GM19238 (cell line): ENCODE data around the gene SNTG2.

ENCODE experiments used
- DNase-seq: peaks from one replicate; pipeline ENCODE4 v3.0.0; 2011; ENCODE audit warnings: low spot score; ENCODE audit not compliant: insufficient read length

The SNTG2 gene

DNA sequence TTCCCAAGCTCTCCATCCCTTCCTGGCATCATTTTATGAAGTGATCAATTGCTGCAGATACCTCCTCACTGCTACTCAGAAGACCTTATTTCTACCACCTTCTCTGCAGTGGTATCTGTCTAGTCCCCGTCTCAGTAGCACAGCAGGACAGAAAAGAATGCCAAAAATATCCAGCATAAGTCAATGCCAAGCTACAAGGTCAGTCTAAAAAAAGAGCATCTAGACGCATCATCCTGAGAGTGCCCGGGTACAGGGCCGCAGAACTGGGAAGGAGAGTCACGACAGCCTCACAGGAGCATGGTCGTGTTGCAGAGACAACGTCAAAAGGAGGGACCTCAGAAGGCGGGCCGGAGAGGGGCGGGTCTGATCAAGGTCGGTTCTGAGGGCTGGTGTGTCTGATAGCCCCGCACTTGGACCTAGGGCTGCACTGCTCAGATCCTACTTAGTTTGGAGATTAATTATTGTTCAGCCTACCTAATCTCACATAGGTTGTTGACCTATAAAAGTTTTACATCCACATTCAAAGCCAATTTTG, 24.3 kb upstream of the SNTG2 start:
- DNase-seq, result no peak

DNA sequence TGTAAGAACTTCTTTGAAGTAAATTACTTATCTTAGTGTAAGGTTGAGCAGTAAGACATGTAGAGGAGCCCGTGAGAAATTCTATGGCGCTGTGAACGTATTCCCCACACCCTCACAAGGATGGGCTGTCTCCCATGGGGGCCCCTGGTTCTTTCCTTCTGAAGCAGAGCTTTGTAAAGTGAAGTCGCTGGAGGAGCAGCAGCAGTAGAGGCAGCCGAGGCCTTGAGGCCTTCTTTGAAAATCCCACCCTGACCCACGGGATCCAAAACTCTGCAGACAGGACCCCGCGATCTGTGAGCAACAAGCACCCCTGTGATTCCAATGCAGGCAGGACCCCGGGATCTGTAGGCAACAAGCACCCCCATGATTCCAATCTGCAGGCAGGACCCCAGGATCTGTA, 23.8 kb upstream of the SNTG2 start:
- DNase-seq, result no peak

DNA sequence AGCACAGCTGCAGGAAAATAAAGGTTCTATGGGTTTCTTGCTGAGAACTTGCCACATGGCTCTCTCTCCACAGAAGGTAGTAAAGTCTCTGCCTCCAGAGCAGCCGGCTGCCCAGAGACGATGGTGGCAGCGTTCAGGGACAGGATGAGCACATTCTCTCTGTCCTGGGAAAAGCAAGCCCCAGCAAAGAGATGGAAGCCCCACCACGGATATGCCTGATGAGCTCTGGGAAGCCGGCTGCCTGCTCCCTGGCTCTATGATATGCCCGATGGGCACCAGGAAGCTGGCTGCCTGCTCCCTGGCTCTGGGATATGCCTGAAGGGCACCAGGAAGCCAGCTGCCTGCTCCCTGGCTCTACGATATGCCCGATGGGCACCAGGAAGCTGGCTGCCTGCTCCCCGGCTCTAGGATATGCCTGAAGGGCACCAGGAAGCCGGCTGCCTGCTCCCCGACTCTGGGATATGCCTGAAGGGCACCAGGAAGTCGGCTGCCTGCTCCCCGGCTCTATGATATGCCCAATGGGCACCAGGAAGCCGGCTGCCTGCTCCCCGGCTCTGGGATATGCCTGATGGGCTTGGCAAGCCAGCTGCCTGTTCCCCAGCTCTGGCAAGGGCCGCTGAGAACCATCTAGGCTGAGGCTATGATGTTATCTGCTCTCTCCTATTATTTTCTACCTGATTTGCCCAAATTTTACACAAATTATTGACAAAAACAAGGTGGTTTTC, 21.5 kb upstream of the SNTG2 start:
- no peak for DNase-seq

DNA sequence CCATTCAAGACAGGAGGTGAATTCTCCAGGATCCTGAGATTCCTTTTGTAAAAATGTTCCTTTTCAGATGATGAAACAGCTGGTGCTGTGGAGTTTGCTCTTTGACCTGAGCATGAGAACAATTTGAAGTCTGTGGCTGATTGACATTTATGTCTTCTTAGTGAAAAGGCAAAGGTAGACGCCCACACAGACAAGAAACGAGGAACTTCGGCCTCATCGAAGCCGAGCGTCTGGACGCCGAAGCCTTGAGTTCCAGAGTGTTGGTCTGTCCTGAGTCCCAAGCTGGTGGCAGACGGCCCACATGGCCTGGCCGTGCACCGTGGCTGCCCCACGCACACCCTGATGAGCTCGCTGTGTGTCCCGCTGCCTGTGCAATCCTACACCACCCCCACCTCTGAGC, 20.7 kb upstream of the SNTG2 start:
- DNase-seq, result no peak

DNA sequence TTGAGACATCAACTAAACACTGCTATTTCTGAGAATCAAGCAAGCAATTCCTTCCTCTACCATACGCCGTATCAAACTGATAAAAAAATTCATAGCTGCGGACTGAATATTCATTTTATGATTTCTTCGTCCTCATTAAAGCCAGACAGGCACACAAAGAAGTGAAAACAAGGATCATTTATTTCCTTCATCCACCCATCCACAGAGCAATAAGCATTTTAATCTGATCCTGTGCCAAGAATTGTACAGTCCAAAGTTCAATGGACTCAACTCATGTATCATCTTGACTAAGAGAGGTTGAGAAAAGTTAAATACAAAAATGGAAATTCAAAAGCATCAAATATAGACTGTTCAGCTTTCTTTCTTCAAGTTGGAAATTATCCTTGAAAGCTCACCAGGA, 19.7 kb upstream of the SNTG2 start:
- DNase-seq, result no peak

DNA sequence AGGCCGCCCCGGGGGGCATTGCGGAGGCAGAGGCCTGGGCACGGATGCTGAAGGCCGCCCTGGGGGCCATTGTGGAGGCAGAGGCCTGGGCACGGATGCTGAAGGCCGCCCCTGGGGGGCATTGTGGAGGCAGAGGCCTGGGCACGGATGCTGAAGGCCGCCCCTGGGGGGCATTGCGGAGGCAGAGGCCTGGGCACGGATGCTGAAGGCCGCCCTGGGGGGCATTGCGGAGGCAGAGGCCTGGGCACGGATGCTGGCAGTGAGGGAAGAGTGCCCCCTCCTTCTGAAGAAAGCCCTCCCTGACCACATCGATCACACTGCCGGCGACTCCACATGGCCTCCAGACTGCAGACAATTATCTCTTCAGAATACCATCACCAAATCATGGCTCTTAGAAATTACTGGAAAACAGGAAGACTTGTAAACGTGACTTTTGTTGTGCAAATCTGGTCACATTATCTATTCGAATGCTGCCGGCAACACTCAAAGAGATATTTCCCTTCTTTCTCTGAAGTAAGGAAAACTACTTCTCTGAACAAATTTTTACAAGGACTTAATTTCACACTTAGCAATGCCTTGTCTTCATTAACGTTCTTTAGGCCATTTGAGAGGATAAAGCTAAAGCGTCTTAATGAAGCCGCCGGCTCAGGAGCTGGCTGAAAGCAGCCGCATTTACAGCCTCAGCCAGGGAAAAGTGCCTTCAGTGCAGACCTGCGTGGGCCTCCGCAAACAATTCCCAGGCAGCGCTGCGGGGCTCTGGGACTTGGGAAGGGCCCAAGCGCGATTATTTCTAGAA, 18.1 kb upstream of the SNTG2 start:
- DNase-seq, result no peak

DNA sequence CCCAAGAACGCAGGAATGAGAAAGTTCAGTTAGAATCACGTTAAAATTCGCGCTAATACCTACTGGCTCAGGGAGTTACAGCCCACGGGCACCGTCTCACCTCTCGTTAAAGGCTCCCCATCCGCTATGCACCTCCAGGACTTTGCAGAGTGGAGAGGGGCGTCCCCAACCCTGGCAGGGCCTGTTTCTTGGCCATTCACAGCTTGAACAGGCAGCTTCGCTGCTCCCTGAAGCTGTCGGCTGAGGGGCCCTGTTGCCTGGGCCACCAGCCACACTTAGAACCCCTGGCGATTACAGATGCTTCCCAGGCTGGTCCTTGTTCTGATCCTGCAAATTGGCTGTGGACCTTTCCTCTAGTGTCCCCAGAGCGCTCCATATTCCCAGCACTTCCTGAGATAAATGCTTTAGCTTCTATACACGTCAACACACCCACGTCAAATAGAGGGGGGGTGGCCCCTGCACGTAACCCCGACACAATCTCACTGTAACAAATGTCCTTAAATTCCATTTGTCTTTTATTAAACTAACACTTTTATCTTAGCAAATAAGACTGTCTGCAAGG, 16.8 kb upstream of the SNTG2 start:
- DNase-seq, result no peak

DNA sequence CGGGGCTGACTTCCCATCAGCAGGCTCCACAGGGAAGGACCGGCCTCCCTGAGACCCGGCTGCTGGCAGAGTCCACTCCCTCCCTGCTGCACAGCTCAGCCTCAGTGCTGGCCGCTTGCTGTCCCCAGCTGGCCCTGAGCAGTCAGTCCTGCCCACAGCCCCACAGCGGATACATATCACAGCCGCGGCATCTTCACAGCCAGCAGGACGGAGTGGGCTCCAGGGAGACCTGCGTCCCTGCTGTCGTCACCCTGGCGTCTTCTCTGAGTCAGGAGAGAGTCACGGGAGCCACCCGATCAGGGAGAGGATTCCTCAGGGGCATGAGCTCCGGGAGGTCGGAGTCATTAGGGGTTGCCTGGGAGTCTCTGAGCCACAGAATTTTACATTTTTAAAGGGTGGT, 13.1 kb upstream of the SNTG2 start:
- no peak for DNase-seq

DNA sequence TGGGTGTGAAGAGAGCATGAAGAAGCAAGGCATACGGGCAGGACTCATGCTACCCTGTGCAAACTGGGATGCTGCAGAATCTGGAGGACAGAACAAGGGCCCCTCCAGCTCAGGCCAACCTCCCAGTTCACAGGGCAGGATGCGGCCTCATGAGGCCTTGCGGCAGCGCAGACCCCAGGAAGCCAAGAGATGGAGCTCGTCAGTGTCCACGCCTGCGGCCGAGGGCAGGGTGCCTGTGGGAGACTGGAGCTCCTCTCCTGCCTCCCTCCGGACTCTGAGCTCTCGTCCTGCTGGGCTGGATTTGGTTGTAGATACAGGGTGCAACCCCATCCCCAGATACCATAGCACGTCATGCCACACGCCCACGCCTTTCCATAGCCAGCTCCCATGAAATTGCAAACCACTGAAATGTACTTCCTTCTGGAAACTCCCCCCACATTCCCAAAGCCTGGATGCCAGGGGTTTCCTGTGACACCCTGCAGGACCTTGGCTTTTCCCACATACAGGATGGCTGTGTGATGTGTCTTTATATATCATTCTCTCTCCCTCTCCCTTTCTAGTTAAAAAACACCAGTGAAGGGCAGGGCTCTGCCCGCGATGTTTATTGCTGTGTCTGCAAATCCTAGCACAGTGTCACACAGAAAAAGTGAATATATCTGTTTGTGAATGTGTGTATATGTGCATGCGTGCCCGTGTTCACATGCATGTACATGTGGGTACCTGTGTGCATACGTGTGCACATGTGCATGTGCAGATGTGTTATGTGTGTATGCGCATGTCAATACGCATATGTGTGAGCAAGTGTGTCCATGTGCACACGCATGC, 12.3 kb upstream of the SNTG2 start:
- no peak for DNase-seq

DNA sequence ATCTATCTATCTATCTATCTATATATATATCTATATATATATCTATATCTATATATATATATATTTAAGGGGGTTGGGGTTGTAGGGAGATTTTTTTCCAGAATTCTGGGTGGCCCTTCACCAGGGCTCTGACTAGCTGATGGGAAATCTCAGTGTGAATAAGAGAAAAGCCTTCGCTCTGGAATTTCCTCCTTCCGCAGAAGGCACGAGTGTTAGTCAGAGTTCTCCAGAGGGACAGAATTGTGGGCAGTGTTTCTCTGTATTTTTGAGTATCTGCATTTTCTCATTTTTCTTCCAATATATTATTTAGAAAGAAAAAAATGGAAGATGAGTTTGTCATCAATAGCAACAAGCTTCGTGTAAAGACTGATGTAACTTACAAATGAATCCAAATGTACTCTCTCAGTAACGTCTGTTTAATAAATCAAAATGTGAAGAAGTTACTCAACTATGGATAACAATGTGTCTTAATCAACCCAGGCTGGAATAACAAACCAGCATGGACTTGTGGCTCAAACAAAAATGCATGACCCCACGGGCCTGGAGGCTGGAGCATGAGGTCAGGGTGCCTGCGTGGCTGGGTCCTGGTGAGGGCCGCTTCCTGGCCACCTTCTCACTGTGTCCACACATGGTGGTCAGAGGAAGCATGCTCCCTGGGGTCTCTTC, 10.6 kb upstream of the SNTG2 start:
- DNase-seq, result no peak

DNA sequence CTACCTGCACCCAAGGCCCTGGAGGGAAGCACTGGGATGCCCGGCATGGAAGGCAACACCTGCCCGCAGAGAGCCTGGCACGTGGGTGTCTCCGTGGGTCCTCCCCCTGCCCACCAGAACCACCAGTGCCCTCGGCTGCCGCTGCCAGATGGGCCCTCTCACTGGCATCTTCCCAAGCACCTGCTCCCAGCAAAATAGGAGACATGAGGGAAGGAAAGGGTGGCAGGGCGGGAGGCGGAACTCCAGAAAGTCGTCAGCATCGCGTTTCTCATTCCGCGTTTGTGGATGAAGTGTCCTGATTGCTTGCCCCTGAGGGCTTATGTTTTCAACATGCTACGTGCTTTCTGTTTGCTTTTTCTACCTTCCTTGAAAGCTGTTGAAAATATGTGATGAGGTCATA, 8.8 kb upstream of the SNTG2 start:
- no peak for DNase-seq

DNA sequence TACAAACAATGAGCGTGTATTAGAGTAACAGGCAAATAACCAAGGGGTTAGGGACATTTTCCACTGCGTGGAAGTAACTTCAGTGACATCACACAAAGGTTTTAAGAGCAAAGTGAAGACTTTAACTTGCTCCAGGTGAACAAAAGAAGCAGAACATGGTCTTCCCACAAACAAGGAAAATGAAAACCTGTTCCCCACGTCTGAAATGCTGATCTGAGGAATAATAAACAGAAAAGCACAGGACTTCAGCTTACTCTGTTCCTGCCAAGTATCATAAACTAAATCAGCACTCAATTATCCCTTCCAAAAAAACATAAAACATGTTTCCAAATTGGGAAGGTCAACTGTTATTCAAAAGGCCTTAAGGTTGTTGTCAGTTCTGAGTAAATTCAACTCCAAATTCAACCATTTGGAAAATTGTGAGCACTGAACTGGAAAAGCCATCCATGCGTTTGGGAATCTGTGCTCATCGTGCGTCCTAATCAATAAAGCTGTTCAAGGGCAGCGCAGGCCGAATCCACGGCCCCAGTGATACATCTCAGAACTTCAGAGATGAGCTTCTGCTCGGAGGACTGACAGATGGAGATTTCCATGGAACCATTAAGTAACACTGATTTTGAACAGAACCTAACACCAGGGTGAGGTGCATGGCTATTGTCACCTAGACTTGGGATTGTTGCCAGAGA, 7.7 kb upstream of the SNTG2 start:
- no peak for DNase-seq

DNA sequence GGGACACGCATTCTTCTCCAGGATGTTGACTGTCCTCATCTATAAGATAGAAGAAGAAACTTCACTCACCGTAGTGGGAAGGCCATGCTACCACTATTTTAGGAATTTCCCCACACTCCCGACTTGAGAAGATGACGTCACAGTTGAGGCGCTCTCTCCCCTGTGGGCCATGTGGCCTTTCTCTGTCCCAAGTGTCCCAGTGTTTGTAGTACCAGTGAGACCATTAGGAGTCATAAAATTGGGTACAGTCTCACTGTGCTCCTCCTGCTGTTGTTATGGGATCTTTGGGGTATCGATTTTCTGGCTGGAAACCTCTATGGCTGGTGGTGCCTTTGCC, 7.2 kb upstream of the SNTG2 start:
- DNase-seq, result no peak

DNA sequence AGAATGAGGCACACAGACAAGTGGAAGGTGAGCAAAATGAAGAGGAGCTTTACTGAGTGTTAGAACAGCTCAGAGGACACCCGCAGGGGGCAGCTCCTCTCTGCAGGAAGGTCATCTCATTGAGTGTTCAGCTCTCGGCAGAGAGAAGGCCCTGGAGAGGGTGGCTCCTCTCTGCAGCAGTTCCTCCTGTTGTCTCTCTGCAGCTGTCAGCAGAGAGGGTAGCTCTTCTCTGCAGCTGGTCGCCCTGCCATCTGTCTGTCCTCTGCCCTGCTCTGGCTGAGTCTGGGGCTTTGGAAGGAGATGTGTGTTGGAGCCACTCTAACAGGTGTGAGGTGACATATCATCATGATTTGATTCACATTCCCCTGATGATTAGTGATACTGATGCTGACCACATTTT, 6.8 kb upstream of the SNTG2 start:
- DNase-seq, result no peak

DNA sequence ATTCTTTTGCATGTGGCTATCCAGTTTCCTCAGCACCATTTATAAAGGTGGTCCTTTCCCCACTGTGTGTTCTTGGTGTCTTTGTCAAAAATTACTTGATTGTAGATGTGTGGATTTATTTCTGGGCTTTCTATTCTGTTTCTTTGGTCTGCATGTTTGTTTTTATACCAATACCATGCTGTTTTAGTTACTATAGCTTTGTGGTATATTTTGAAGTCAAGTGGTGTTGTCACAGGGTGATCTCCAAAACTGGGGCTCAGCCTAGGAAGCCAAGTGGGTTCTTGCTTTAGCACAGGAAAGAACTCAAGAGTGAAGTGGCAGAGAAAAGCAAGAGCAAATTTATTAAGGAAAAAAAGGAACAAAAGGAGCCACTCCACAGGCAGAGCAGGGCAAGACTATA, 6.0 kb upstream of the SNTG2 start:
- DNase-seq, result no peak

DNA sequence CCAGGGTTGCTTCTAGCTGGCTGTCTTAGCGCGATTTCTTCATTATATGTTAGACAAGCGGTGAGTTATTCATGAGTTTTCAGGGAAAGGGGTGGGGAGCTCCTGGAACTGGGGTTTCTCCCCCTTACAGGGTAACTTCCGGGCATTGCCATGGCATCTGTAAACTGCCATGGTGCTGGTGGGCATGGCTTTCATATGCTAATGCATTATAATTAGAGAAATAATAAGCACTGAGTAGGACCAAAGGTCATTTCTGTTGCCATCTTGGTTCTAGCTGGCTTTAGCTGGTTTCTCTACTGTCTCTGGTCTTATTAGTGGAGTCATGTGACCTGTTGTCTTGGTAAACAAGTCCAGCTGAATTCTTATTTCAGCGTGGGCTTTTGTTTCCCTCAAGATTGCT, 5.5 kb upstream of the SNTG2 start:
- DNase-seq, result no peak

DNA sequence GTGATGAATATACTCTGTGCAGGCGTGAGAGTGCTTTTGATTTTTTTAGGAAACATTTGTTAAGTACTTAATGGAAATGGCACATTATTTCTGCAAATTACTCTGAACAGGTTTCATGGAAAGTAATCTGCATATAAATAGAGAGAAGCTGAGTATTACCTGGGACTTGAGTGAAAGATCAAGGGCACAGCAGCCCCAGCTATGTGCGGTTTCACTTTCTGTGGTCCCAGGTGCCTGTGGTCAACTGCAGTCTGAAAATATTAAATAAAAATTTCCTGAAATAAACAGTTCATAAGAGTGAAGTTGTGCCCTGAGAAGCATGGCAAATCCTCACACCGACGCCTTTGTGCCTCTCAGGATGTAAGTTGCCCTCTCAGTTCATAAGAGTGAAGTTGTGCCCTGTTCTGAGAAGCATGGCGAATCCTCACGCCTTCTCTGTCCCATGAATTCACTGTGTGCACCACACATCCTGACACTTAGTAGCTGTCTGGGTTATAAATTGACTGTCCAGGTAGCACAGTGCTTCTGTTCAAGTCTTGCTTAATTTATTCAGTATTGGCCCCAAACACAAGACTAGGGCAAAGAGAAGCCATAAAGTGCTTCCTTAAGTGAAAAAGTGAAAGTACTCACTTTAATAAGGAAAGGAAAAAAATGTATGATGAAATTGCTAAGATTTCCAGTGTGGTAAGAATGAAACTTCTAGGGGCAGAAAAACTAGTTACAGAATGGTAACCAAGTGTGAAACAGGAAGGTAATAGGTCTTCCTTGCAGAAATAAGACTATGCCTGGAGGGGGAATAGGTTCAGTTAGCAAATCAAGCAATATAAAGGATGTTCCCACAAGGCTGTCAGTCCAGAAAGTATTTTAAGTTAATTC, 4.3 kb upstream of the SNTG2 start:
- no peak for DNase-seq

DNA sequence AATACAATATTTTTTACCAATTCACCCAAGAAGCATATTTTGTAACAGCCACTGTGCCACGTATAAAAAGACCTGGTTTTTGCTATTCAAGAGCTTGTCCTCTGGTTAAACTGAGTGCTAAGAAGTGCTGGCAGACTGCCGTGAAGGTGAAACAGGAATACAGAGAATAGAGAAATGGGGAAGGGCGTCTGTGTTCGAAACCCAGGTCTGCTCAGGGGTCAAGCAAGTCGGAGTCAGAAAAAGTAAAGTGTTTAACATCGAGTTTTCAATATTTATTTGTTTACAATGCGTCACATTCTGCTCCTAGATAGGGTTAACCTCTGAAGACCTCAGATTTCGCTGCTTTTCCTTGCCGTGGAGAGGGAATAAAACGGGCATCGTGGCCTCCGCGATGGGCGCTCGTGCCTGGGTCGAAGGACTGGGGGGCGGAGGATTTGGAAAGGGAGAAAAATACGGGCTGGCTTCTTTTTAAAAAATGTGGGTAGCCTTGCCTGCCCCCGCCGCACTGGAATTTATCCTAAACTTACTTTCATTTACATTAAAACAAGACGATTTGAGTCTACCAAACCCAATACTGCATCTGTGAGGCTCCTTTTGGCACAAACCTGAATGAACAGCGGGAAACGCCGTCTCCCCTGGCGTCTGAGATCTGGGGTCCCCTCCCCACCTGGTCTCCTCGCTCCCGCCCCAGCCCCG, 1.1 kb upstream of the SNTG2 start:
- DNase-seq, result no peak
